Measurements from ENCODE around the gene CPS1. TPM values are rescaled to one million over a fixed set of nuclear protein-coding genes. Genes with fewer than 3 reads are reported as not detected.

CPS1 gene
- total RNA-seq, result 10 to 100 TPM; 17.2 to 22.5 TPM
- 21.6 TPM for polyA plus RNA-seq (ENCODE audit: insufficient read depth, low read depth, low replicate concordance)
- long read RNA-seq, donor 1, result 0 reads
- long read RNA-seq, donor 2, result 0 reads

DNA sequence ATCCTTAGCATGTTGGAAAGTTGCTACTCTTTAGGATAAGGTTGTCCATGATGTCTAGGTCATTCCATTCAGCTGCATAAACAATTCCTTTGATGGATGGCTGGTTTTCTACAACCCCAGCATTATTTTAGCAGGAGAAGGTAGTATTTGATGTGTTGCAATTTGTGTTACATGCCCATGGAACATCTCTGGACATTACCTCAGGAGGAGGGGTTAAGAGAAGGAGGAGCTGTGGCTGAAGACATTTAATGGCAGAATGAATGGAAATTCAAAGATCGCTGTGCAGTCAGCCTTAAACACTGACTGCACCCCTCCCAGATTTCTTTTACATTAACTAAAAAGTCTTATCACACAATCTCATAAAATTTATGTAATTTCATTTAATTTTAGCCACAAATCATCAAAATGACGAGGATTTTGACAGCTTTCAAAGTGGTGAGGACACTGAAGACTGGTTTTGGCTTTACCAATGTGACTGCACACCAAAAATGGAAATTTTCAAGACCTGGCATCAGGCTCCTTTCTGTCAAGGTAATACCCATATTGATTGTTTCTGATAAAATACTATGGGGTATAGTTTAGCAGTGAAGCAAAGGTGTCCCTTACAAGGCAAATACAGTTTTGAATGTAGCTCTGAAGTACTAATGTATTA lies at the start of gene CPS1:
TSS of gene CPS1 (plus strand) at position 271 of the 652 bp plus-strand sequence. CDS start at position 406, 135 bp downstream.
- H3K27me3 ChIP-seq, result no peaks in the 10 kb centered on the region
- DNase-seq, result no peak
- no peaks in the 10 kb centered on the region for H3K9me3 ChIP-seq
- no peak within 1 kb of the TSS for H3K4me3 ChIP-seq
- H3K27ac ChIP-seq, result no peak within 1 kb of the TSS
- H3K4me1 ChIP-seq, result no peaks in the 10 kb centered on the region
- no peaks in the 10 kb centered on the region for H3K36me3 ChIP-seq (ENCODE audit: low read depth, missing control alignments)
- no peak for TF ChIP-seq POLR2A (IDR thresholded peaks at IDR 0.05)
- TF ChIP-seq, protein P1, sequence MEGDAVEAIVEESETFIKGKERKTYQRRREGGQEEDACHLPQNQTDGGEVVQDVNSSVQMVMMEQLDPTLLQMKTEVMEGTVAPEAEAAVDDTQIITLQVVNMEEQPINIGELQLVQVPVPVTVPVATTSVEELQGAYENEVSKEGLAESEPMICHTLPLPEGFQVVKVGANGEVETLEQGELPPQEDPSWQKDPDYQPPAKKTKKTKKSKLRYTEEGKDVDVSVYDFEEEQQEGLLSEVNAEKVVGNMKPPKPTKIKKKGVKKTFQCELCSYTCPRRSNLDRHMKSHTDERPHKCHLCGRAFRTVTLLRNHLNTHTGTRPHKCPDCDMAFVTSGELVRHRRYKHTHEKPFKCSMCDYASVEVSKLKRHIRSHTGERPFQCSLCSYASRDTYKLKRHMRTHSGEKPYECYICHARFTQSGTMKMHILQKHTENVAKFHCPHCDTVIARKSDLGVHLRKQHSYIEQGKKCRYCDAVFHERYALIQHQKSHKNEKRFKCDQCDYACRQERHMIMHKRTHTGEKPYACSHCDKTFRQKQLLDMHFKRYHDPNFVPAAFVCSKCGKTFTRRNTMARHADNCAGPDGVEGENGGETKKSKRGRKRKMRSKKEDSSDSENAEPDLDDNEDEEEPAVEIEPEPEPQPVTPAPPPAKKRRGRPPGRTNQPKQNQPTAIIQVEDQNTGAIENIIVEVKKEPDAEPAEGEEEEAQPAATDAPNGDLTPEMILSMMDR (IDR thresholded peaks at IDR 0.05), result no peak
- 91 to 92% methylated on average over 2 of the region's 2 CpGs for WGBS, 2 donors
- intact Hi-C loops (cut with DNase I; ENCODE audit: low total_unique reads), result no loop called here

- Histone ChIP-seq H3K27me3 (no peaks in the 10 kb centered on the region), H3K4me1 (no peaks in the 10 kb centered on the region), H3K27ac (no peak overlapping the region), H3K36me3 (ENCODE audit: low read depth, missing control alignments) (no peaks in the 10 kb centered on the region), H3K4me3 (no peak overlapping the region), H3K9me3 (no peaks in the 10 kb centered on the region)
- intact Hi-C loops (cut with DNase I; ENCODE audit: low total_unique reads), result no loop called here
- 45 to 65% methylated on average over 2 of the region's 2 CpGs for WGBS, 2 donors
- no peak for DNase-seq
- TF ChIP-seq, protein P1 (IDR thresholded peaks at IDR 0.05), result no peak
- TF ChIP-seq POLR2A (IDR thresholded peaks at IDR 0.05), result no peak
Observed at GRCh38 chr2:210515911-210516310, 40.5 kb upstream of the CPS1 start.

GRCh38 chr2:210517264-210517663 lies 39.1 kb upstream of the CPS1 start:
- no peak overlapping the region for H3K27ac ChIP-seq
- DNase-seq, result no peak
- WGBS, 2 donors, result 75 to 80% methylated on average over 4 of the region's 4 CpGs
- intact Hi-C loops (cut with DNase I; ENCODE audit: low total_unique reads), result no loop called here
- no peaks in the 10 kb centered on the region for H3K4me1 ChIP-seq
- no peaks in the 10 kb centered on the region for H3K9me3 ChIP-seq
- TF ChIP-seq, protein P1 (IDR thresholded peaks at IDR 0.05), result no peak
- no peak for TF ChIP-seq POLR2A (IDR thresholded peaks at IDR 0.05)
- H3K4me3 ChIP-seq, result no peak overlapping the region
- H3K36me3 ChIP-seq (ENCODE audit: low read depth, missing control alignments), result no peaks in the 10 kb centered on the region
- H3K27me3 ChIP-seq, result no peaks in the 10 kb centered on the region

DNA sequence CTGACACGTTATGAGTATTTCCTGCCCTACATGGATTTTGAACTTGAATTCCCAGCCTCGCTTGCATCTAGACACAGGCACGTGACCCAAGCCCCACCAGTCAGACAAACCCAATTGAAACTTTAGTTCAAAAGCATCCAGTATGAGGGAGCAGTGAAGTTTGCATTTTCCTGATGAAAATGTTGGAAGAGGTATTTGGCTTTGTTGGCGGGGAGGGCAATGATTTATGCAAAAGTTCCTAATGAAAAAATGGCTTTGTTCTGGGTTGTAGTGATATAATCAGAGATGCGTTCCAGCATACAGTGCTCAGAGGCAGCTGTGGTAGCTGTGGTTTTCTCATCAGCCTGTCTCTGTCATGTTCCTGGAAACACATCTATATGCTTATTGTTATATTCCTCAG lies 36.8 kb upstream of the CPS1 start:
- no peak for DNase-seq
- H3K36me3 ChIP-seq (ENCODE audit: low read depth, missing control alignments), result no peaks in the 10 kb centered on the region
- no peak overlapping the region for H3K4me3 ChIP-seq
- intact Hi-C loops (cut with DNase I; ENCODE audit: low total_unique reads), result no loop called here
- H3K9me3 ChIP-seq, result no peaks in the 10 kb centered on the region
- 83 to 91% methylated on average over 5 of the region's 5 CpGs for WGBS, 2 donors
- H3K27me3 ChIP-seq, result no peaks in the 10 kb centered on the region
- no peak overlapping the region for H3K27ac ChIP-seq
- no peak for TF ChIP-seq POLR2A (IDR thresholded peaks at IDR 0.05)
- H3K4me1 ChIP-seq, result no peaks in the 10 kb centered on the region

- Histone ChIP-seq H3K4me3 (no peak overlapping the region), H3K36me3 (ENCODE audit: low read depth, missing control alignments) (no peaks in the 10 kb centered on the region), H3K27me3 (no peaks in the 10 kb centered on the region), H3K9me3 (no peaks in the 10 kb centered on the region), H3K27ac (no peak overlapping the region), H3K4me1 (no peaks in the 10 kb centered on the region)
- intact Hi-C loops (cut with DNase I; ENCODE audit: low total_unique reads), result no loop called here
- TF ChIP-seq, protein P1 (IDR thresholded peaks at IDR 0.05), result no peak
- no peak for TF ChIP-seq POLR2A (IDR thresholded peaks at IDR 0.05)
- DNase-seq, result no peak
Observed at GRCh38 chr2:210522399-210522798, 34.0 kb upstream of the CPS1 start.
